Measurements from ENCODE around the gene NEK7. TPM values are rescaled to one million over a fixed set of nuclear protein-coding genes. Genes with fewer than 3 reads are reported as not detected.
"Not testable (repeated sequence)": the region's sequence is repeated elsewhere in the genome, so short reads cannot be mapped to it uniquely, and the experiment has no call there.

Gene NEK7
- total RNA-seq, 1 experiment from 2014 or later, result 25.2 TPM

- Histone ChIP-seq H3K27me3 (ENCODE audit: low read length) (no peaks in the 10 kb centered on the region), H3K79me2 (ENCODE audit: low read length) (no peaks in the 10 kb centered on the region), H3K27ac (ENCODE audit: low read length) (no peak overlapping the region), H3K9me2 (replicated peaks; ENCODE audit: low read length) (no peaks in the 10 kb centered on the region), H3K9me3 (ENCODE audit: low read length) (no peaks in the 10 kb centered on the region), H3K4me2 (ENCODE audit: low read length) (no peak overlapping the region), H3K4me1 (ENCODE audit: insufficient read depth, low read length) (no peaks in the 10 kb centered on the region), H3K36me3 (ENCODE audit: low read depth, low read length) (no peaks in the 10 kb centered on the region), H4K20me1 (ENCODE audit: low read length) (no peaks in the 10 kb centered on the region), H3K9ac (ENCODE audit: low read length) (no peak overlapping the region), H2AFZ (ENCODE audit: low read length) (no peak overlapping the region), H3K4me3 (ENCODE audit: low read length) (no peak overlapping the region), H3F3A (ENCODE audit: low read length, unreplicated experiment) (no peaks in the 10 kb centered on the region)
- no peak for ATAC-seq
- intact Hi-C loops (cut with micrococcal nuclease), result no loop called here
- BruUV-seq (replicated peaks), result no TSS peak
- DNase-seq, result no peak
- TF ChIP-seq EZH2phosphoT487 (IDR thresholded peaks at IDR 0.05; ENCODE audit: borderline replicate concordance, low read length) (no peak), CTCF (conservative IDR thresholded peaks at IDR 0.05; ENCODE audit: low read depth, low read length) (no peak), EZH2 (IDR thresholded peaks at IDR 0.05; ENCODE audit: low read length, unreplicated experiment) (no peak)
- ChIA-PET CTCF (no interaction called here), POLR2A (ENCODE audit: unreplicated experiment) (no interaction called here)
Observed at GRCh38 chr1:198298640-198299039, 141.8 kb downstream of the NEK7 start.

GRCh38 chr1:198300451-198300850 is 143.7 kb downstream of the NEK7 start:
- Histone ChIP-seq H3K27me3 (ENCODE audit: low read length) (no peaks in the 10 kb centered on the region), H3K4me1 (ENCODE audit: insufficient read depth, low read length) (no peaks in the 10 kb centered on the region), H3K4me2 (ENCODE audit: low read length) (no peak overlapping the region), H4K20me1 (ENCODE audit: low read length) (no peaks in the 10 kb centered on the region), H3K9me3 (ENCODE audit: low read length) (no peaks in the 10 kb centered on the region), H2AFZ (ENCODE audit: low read length) (no peak overlapping the region), H3K4me3 (ENCODE audit: low read length) (no peak overlapping the region), H3K27ac (ENCODE audit: low read length) (no peak overlapping the region), H3K36me3 (ENCODE audit: low read depth, low read length) (no peaks in the 10 kb centered on the region), H3F3A (ENCODE audit: low read length, unreplicated experiment) (no peaks in the 10 kb centered on the region), H3K79me2 (ENCODE audit: low read length) (no peaks in the 10 kb centered on the region), H3K9me2 (replicated peaks; ENCODE audit: low read length) (no peaks in the 10 kb centered on the region), H3K9ac (ENCODE audit: low read length) (no peak overlapping the region)
- DNase-seq, result no peak
- POLR2A ChIA-PET (ENCODE audit: unreplicated experiment), result no interaction called here
- BruUV-seq (replicated peaks), result no TSS peak
- TF ChIP-seq EZH2phosphoT487 (IDR thresholded peaks at IDR 0.05; ENCODE audit: borderline replicate concordance, low read length), result no peak
- TF ChIP-seq CTCF (conservative IDR thresholded peaks at IDR 0.05; ENCODE audit: low read depth, low read length), result no peak
- CTCF ChIA-PET, result no interaction called here
- intact Hi-C loops (cut with micrococcal nuclease), result no loop called here
- no peak for ATAC-seq

GRCh38 chr1:198304431-198304830 is 147.6 kb downstream of the NEK7 start:
- H2AFZ ChIP-seq (ENCODE audit: low read length), result no peak overlapping the region
- H3F3A ChIP-seq (ENCODE audit: low read length, unreplicated experiment), result no peaks in the 10 kb centered on the region
- no peak overlapping the region for H3K4me2 ChIP-seq (ENCODE audit: low read length)
- TF ChIP-seq EZH2 (IDR thresholded peaks at IDR 0.05; ENCODE audit: low read length, unreplicated experiment) (no peak), CTCF (conservative IDR thresholded peaks at IDR 0.05; ENCODE audit: low read depth, low read length) (no peak)
- no peaks in the 10 kb centered on the region for H3K9me2 ChIP-seq (replicated peaks; ENCODE audit: low read length)
- H4K20me1 ChIP-seq (ENCODE audit: low read length), result no peaks in the 10 kb centered on the region
- ChIA-PET POLR2A (ENCODE audit: unreplicated experiment) (interaction anchor here (0.6 kb wide), 1 partner anchor 35 kb away, joined by 3 read pairs; no protein-coding TSS in a partner anchor), CTCF (no interaction called here)
- no peaks in the 10 kb centered on the region for H3K27me3 ChIP-seq (ENCODE audit: low read length)
- intact Hi-C loops (cut with micrococcal nuclease), result no loop called here
- no peak overlapping the region for H3K9ac ChIP-seq (ENCODE audit: low read length)
- BruUV-seq (replicated peaks), result no TSS peak
- H3K36me3 ChIP-seq (ENCODE audit: low read depth, low read length), result no peaks in the 10 kb centered on the region
- no peaks in the 10 kb centered on the region for H3K4me1 ChIP-seq (ENCODE audit: insufficient read depth, low read length)
- ATAC-seq (no peak), DNase-seq (no peak)
- H3K79me2 ChIP-seq (ENCODE audit: low read length), result no peaks in the 10 kb centered on the region
- H3K9me3 ChIP-seq (ENCODE audit: low read length), result no peaks in the 10 kb centered on the region
- no peak overlapping the region for H3K4me3 ChIP-seq (ENCODE audit: low read length)
- H3K27ac ChIP-seq (ENCODE audit: low read length), result no peak overlapping the region

GRCh38 chr1:198314817-198315216 is 158.0 kb downstream of the NEK7 start:
- DNase-seq; H3K36me3 ChIP-seq (ENCODE audit: low read depth, low read length); ATAC-seq; H3K4me2 ChIP-seq (ENCODE audit: low read length); H4K20me1 ChIP-seq (ENCODE audit: low read length); H3K27me3 ChIP-seq (ENCODE audit: low read length); H3K27ac ChIP-seq (ENCODE audit: low read length); H3K79me2 ChIP-seq (ENCODE audit: low read length); H3K9me2 ChIP-seq (replicated peaks; ENCODE audit: low read length); intact Hi-C loops (cut with micrococcal nuclease); H3K9ac ChIP-seq (ENCODE audit: low read length); H2AFZ ChIP-seq (ENCODE audit: low read length); H3K4me3 ChIP-seq (ENCODE audit: low read length); H3K4me1 ChIP-seq (ENCODE audit: insufficient read depth, low read length); POLR2A ChIA-PET (ENCODE audit: unreplicated experiment); H3F3A ChIP-seq (ENCODE audit: low read length, unreplicated experiment); BruUV-seq (replicated peaks); CTCF ChIA-PET; H3K9me3 ChIP-seq (ENCODE audit: low read length): not testable (repeated sequence)

GRCh38 chr1:198315331-198315730 is 158.5 kb downstream of the NEK7 start:
- H3K9me3 ChIP-seq (ENCODE audit: low read length); H2AFZ ChIP-seq (ENCODE audit: low read length); H3K4me1 ChIP-seq (ENCODE audit: insufficient read depth, low read length); H3K9me2 ChIP-seq (replicated peaks; ENCODE audit: low read length); CTCF ChIA-PET; intact Hi-C loops (cut with micrococcal nuclease); ATAC-seq; H3K36me3 ChIP-seq (ENCODE audit: low read depth, low read length); H3K27ac ChIP-seq (ENCODE audit: low read length); BruUV-seq (replicated peaks); H3K9ac ChIP-seq (ENCODE audit: low read length); H3K27me3 ChIP-seq (ENCODE audit: low read length); POLR2A ChIA-PET (ENCODE audit: unreplicated experiment); H3K4me3 ChIP-seq (ENCODE audit: low read length); H3K79me2 ChIP-seq (ENCODE audit: low read length); H3K4me2 ChIP-seq (ENCODE audit: low read length); H3F3A ChIP-seq (ENCODE audit: low read length, unreplicated experiment); DNase-seq; H4K20me1 ChIP-seq (ENCODE audit: low read length): not testable (repeated sequence)

Measured in PC-3 (cell line).